Measurements from ENCODE around the gene SMTNL2. TPM values are rescaled to one million over a fixed set of nuclear protein-coding genes. Genes with fewer than 3 reads are reported as not detected.
A peak's percentile ranks its signal among the peaks of the same experiment; 100 is the strongest.

SMTNL2 gene
- total and polyA plus RNA-seq, 9 of the 15 experiments (the other 6 are each of a cell fraction or from before 2014, with no cell fraction given) = not detected

DNA sequence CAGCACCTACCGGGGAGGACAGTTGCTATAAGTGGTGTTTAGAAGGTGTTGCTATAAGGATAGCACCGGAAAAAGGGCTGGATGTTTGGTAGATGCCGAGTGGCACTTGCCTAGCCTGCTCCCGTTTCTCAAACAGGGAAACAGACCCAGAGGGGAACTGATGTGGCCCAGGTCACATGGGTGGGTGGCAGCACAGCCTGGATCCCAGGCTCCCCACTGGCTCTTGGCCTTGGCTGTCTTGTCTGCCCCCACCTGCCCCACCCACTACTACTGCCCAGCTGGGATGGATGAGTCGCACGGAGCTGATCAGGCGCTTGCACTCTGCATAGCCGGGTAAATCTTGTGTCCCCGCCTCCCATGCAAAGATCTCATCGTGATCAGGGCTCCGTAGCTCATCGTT, 7.2 kb downstream of the SMTNL2 start (continued):
- no peak for TF ChIP-seq PURB (CRISPR knock-in tag; IDR thresholded peaks at IDR 0.05; ENCODE audit: low read depth)

DNA sequence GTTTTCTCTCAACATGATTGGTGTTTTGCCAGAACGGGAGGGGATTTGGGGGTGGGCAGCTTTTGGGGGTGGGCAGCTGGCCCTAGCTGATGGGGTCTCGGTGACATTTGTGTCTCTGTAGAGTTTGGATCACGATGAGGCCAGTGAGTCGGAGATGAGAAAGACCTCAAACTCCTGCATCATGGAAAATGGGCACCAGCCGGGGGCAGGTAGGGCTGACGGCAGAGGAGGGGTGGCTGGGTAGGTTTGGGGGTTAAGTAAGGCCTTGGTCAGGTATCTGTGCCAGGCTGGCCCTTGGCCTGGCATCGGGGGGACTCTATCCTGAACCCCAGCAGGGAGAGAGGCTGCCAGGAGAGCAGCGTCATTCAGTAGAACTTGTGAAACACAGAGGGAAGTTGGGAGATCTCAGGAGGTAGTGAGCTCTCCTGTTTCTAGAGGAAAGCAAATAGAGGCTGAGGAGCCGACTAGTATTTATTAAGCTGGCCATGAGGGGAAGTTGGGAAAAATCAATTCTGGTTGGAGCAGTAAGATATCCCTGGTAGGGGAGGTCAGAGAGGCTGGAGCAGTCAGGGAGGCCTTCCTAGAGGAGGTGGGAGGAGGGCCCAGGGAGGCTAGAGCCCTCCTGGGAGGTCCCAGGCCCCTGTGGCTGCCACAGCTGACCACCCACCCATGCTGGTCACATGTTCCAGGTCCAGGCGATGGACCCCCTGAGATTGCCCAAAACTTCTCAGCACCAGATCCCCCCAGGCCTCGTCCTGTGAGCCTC, 8.1 kb downstream of the SMTNL2 start:
- Histone ChIP-seq H3K9me3 (replicated peaks; ENCODE audit: control insufficient read depth, insufficient read depth, low read depth, low read length) (no peaks in the 10 kb centered on the region), H3K27me3 (ENCODE audit: control insufficient read depth in 2 of 2, insufficient read depth in 2 of 2, low read length in 2 of 2) (peaks cover 2 to 75% of the 10 kb centered on the region in 2 experiments; a peak in 4 of 5 replicates), H3K4me1 (replicated peaks in 1 of 2; ENCODE audit: control insufficient read depth in 2 of 2, insufficient read depth in 2 of 2, low read length in 2 of 2) (peaks cover 6 to 20% of the 10 kb centered on the region in 2 experiments; a peak in 4 of 5 replicates), H3K4me3 (no peak overlapping the region), H2AFZ (ENCODE audit: low read depth, low read length) (no peak overlapping the region), H3K79me2 (ENCODE audit: control insufficient read depth, insufficient read depth, low read length) (no peaks in the 10 kb centered on the region), H4K20me1 (replicated peaks; ENCODE audit: control insufficient read depth, insufficient read depth, low read length) (peaks cover 12% of the 10 kb centered on the region; the same call in 1 of the 2 replicates), H3K9me1 (ENCODE audit: control insufficient read depth, insufficient read depth, low read length) (no peaks in the 10 kb centered on the region), H3K36me3 (ENCODE audit: control insufficient read depth, insufficient read depth, low read length) (no peaks in the 10 kb centered on the region), H3K4me2 (ENCODE audit: insufficient read depth, low read length) (no peak overlapping the region), H3K9ac (ENCODE audit: insufficient read depth in 1 of 2, low read depth in 2 of 2, low read length in 2 of 2) (no peak overlapping the region), H3K27ac (ENCODE audit: extremely low read depth, low read depth, low read length) (no peak overlapping the region)
- DNase-seq (ENCODE audit: extremely low read depth in 1 of 4, low spot score in 3 of 4) = no peak
- in situ Hi-C loops (cut with MboI) = no loop called here
- 0% methylated on average over 3 of the region's 11 CpGs for WGBS (ENCODE audit: insufficient coverage, low coverage, missing lambda C conversion rate)
- no peak for ATAC-seq
- intact Hi-C loops (cut with micrococcal nuclease) = no loop called here
- no peak for FAIRE-seq
- TF ChIP-seq EHMT2 (IDR thresholded peaks at IDR 0.05) (no peak), STAT5A (IDR thresholded peaks at IDR 0.05; ENCODE audit: borderline replicate concordance, low read length) (no peak), ZFP36 (IDR thresholded peaks at IDR 0.05; ENCODE audit: low read depth, low read length, partially characterized antibody) (peak; percentile 76)
- ChIA-PET CTCF (ENCODE audit: low intra/inter-chr PET ratio) (no interaction called here), POLR2A (interaction anchor here (0.6 kb wide), 1 partner anchor 41 kb away, joined by 3 read pairs; no protein-coding TSS in a partner anchor)
- no TSS peak for BruUV-seq (replicated peaks)
